Measurements from ENCODE around the gene SNAPIN. TPM values are rescaled to one million over a fixed set of nuclear protein-coding genes. Genes with fewer than 3 reads are reported as not detected.

SNAPIN gene
- total RNA-seq, 2 donors from 2014 or later, result 64.9 to 73.0 TPM

GRCh38 chr1:153683854-153684253, 25.4 kb downstream of the SNAPIN start:
- H3K9me3 ChIP-seq, result no peaks in the 10 kb centered on the region
- 85% methylated on average over 5 of the region's 5 CpGs for WGBS
- H3K4me1 ChIP-seq (replicated peaks), result no peaks in the 10 kb centered on the region
- no peak overlapping the region for H3K4me3 ChIP-seq
- no peaks in the 10 kb centered on the region for H3K36me3 ChIP-seq
- DNase-seq (ENCODE audit: low spot score), result no peak
- no peak for TF ChIP-seq POLR2AphosphoS5 (IDR thresholded peaks at IDR 0.05)
- TF ChIP-seq, protein P1, sequence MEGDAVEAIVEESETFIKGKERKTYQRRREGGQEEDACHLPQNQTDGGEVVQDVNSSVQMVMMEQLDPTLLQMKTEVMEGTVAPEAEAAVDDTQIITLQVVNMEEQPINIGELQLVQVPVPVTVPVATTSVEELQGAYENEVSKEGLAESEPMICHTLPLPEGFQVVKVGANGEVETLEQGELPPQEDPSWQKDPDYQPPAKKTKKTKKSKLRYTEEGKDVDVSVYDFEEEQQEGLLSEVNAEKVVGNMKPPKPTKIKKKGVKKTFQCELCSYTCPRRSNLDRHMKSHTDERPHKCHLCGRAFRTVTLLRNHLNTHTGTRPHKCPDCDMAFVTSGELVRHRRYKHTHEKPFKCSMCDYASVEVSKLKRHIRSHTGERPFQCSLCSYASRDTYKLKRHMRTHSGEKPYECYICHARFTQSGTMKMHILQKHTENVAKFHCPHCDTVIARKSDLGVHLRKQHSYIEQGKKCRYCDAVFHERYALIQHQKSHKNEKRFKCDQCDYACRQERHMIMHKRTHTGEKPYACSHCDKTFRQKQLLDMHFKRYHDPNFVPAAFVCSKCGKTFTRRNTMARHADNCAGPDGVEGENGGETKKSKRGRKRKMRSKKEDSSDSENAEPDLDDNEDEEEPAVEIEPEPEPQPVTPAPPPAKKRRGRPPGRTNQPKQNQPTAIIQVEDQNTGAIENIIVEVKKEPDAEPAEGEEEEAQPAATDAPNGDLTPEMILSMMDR (IDR thresholded peaks at IDR 0.05), result no peak
- TF ChIP-seq POLR2A (IDR thresholded peaks at IDR 0.05), result no peak
- intact Hi-C loops (cut with DNase I), result no loop called here
- H3K27me3 ChIP-seq (replicated peaks; ENCODE audit: insufficient read depth), result no peaks in the 10 kb centered on the region
- H3K27ac ChIP-seq, result no peak overlapping the region

GRCh38 chr1:153684892-153685291, 26.4 kb downstream of the SNAPIN start:
- H3K27me3 ChIP-seq (replicated peaks; ENCODE audit: insufficient read depth), result no peaks in the 10 kb centered on the region
- intact Hi-C loops (cut with DNase I), result no loop called here
- H3K9me3 ChIP-seq, result no peaks in the 10 kb centered on the region
- H3K4me3 ChIP-seq, result no peak overlapping the region
- no peak overlapping the region for H3K27ac ChIP-seq
- no peak for DNase-seq (ENCODE audit: low spot score)
- 84% methylated on average over 12 of the region's 12 CpGs for WGBS
- H3K4me1 ChIP-seq (replicated peaks), result no peaks in the 10 kb centered on the region
- H3K36me3 ChIP-seq, result no peaks in the 10 kb centered on the region
- TF ChIP-seq POLR2AphosphoS5 (IDR thresholded peaks at IDR 0.05) (no peak), POLR2A (IDR thresholded peaks at IDR 0.05) (no peak)
- TF ChIP-seq, protein P1 (IDR thresholded peaks at IDR 0.05), result no peak

GRCh38 chr1:153685544-153686340, 27.2 kb downstream of the SNAPIN start:
- H3K4me3 ChIP-seq, result no peak overlapping the region
- 73% methylated on average over 11 of the region's 11 CpGs for WGBS
- H3K9me3 ChIP-seq, result no peaks in the 10 kb centered on the region
- DNase-seq (ENCODE audit: low spot score), result no peak
- no peaks in the 10 kb centered on the region for H3K36me3 ChIP-seq
- no peak overlapping the region for H3K27ac ChIP-seq
- TF ChIP-seq POLR2AphosphoS5 (IDR thresholded peaks at IDR 0.05) (no peak), POLR2A (IDR thresholded peaks at IDR 0.05) (no peak)
- TF ChIP-seq, protein P1 (IDR thresholded peaks at IDR 0.05), result no peak
- no peaks in the 10 kb centered on the region for H3K27me3 ChIP-seq (replicated peaks; ENCODE audit: insufficient read depth)
- intact Hi-C loops (cut with DNase I), result no loop called here
- H3K4me1 ChIP-seq (replicated peaks), result no peaks in the 10 kb centered on the region

GRCh38 chr1:153687346-153688125, 29.0 kb downstream of the SNAPIN start:
- TF ChIP-seq, protein P1 (IDR thresholded peaks at IDR 0.05), result no peak
- TF ChIP-seq POLR2A (IDR thresholded peaks at IDR 0.05) (no peak), POLR2AphosphoS5 (IDR thresholded peaks at IDR 0.05) (no peak)
- Histone ChIP-seq H3K4me1 (replicated peaks) (no peaks in the 10 kb centered on the region), H3K27ac (no peak overlapping the region), H3K27me3 (replicated peaks; ENCODE audit: insufficient read depth) (no peaks in the 10 kb centered on the region), H3K4me3 (no peak overlapping the region), H3K9me3 (no peaks in the 10 kb centered on the region), H3K36me3 (no peaks in the 10 kb centered on the region)
- DNase-seq (ENCODE audit: low spot score), result no peak
- 91% methylated on average over 16 of the region's 16 CpGs for WGBS
- intact Hi-C loops (cut with DNase I), result no loop called here
